ENCODE data around the gene UQCC2.

UQCC2 gene

DNA sequence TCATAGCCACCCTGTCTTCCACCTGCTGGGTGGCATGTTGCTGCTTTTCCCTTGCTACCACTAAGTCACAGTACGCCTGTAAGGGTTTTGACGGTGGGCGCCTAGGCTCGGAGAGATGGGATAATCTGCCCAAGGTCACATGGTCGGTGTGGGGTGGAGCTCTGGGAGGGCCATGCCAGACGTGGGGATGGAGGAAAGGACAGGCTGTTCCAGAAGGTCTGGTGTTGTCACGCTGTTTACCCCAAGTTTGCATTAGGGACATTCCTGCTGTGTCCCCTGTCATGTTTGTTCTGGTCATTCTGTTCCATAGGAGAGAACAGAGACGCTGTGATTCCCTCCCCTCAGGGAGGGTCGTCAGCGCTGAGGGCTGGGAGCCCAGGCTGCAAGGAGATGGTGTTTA lies 19.1 kb upstream of the UQCC2 start:
- H3K4me3 ChIP-seq (ENCODE audit: low read length): no peak overlapping the region
- no peak overlapping the region for H3K9ac ChIP-seq (ENCODE audit: low read length)
- H3K9me3 ChIP-seq (ENCODE audit: control insufficient read depth, low read length): no peaks in the 10 kb centered on the region
- H3K27me3 ChIP-seq (ENCODE audit: control insufficient read depth, insufficient read depth, low read length): no peaks in the 10 kb centered on the region
- H3K36me3 ChIP-seq (ENCODE audit: control insufficient read depth, insufficient read depth, low read length): no peaks in the 10 kb centered on the region
- no peaks in the 10 kb centered on the region for H3K4me1 ChIP-seq (ENCODE audit: control insufficient read depth, insufficient read depth, low read length)

DNA sequence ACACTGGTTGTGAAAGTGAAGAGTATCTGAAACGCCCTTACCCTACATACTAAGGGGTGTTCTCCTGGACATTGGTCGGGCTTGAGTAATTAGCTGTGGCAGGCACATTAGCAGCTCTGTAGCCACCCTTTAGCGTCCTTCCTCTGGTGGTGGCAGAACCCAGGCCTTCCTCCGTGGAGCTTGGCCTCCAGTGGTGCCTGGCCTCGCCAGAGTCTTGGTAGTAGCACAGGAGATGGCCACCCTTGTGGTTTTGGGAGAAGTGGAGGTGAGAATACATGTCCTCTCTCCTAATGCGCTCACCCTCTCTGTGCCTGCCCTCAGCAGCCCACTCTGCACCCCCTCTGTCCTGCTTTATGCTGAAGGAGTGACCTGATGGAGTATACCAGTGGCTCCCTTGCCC lies 17.6 kb upstream of the UQCC2 start:
- Histone ChIP-seq H3K27me3 (ENCODE audit: control insufficient read depth, insufficient read depth, low read length) (no peaks in the 10 kb centered on the region), H3K36me3 (ENCODE audit: control insufficient read depth, insufficient read depth, low read length) (no peaks in the 10 kb centered on the region), H3K9ac (ENCODE audit: low read length) (no peak overlapping the region)

DNA sequence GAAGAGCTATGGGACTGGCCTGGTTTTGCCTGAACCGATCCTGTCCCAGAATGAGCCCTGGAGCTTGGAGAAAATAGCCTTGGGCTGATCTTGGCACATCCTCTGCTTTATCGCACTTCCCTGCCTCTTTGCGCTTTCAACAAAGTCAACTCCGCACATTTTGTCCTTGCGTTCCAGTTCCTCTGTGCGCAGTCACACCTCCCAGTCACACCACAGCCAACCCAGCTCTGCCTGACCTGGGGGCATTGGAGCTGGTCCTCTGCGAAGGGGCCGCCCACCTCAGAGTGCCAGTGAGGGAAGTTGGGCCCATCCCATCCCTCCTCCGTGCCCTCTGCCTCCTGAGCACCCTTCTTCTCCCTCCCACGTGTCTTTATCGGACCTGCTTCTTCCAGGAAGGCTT lies 16.9 kb upstream of the UQCC2 start:
- peaks cover 4% of the 10 kb centered on the region for H3K4me1 ChIP-seq (ENCODE audit: control insufficient read depth, insufficient read depth, low read length)
- H3K27me3 ChIP-seq (ENCODE audit: control insufficient read depth, insufficient read depth, low read length): no peaks in the 10 kb centered on the region
- H3K4me3 ChIP-seq (ENCODE audit: low read length): no peak overlapping the region
- no peaks in the 10 kb centered on the region for H3K9me3 ChIP-seq (ENCODE audit: control insufficient read depth, low read length)
- H3K36me3 ChIP-seq (ENCODE audit: control insufficient read depth, insufficient read depth, low read length): no peaks in the 10 kb centered on the region
- no peak overlapping the region for H3K9ac ChIP-seq (ENCODE audit: low read length)

More for the DNA sequence above, 17.6 kb upstream of the UQCC2 start:
- Histone ChIP-seq H3K4me3 (ENCODE audit: low read length) (no peak overlapping the region), H3K9me3 (ENCODE audit: control insufficient read depth, low read length) (no peaks in the 10 kb centered on the region), H3K4me1 (ENCODE audit: control insufficient read depth, insufficient read depth, low read length) (no peaks in the 10 kb centered on the region)

DNA sequence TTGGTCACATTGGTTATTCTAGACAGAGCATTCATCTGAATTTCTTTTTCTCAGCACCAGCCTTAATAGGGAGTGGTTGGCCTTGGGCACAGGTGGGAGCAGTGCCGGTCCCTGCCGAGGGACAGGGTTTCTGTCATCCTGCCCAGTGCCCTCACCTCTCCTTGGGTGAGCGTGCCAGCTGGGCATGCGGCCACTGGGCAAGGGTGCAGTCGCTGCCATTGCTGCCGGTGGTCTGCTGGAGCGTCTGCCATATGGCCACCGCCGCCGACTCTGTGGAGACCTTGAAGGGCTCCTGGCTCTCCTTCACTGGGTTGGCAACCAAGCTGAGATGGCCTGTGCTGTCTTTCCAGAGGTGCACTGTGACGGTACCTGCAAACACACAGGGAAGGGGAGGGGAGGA lies 16.4 kb upstream of the UQCC2 start:
- Histone ChIP-seq H3K4me3 (ENCODE audit: low read length) (no peak overlapping the region), H3K4me1 (ENCODE audit: control insufficient read depth, insufficient read depth, low read length) (peaks cover 9% of the 10 kb centered on the region), H3K27me3 (ENCODE audit: control insufficient read depth, insufficient read depth, low read length) (no peaks in the 10 kb centered on the region), H3K9me3 (ENCODE audit: control insufficient read depth, low read length) (no peaks in the 10 kb centered on the region), H3K36me3 (ENCODE audit: control insufficient read depth, insufficient read depth, low read length) (no peaks in the 10 kb centered on the region), H3K9ac (ENCODE audit: low read length) (no peak overlapping the region)

DNA sequence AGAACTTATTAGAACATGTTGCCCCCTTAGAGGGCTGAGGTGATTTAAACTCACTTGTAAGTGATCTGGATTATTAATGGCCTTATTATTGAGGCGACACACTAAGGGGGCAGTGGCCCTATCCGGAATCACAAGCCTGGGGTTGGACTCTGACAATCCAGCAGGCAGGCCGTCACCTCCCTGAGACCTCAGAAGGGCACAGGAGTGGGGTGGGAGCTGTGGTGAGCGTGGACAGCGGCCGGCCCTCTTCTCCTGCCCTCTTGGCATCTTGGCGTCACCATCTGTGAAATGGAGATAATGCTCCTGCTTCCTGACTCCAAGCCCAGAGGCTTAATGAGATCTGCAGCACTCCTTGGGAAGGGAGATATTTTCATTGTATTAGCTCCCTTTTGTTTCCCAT lies 15.6 kb upstream of the UQCC2 start:
- Histone ChIP-seq H3K9ac (ENCODE audit: low read length) (no peak overlapping the region), H3K36me3 (ENCODE audit: control insufficient read depth, insufficient read depth, low read length) (no peaks in the 10 kb centered on the region), H3K4me1 (ENCODE audit: control insufficient read depth, insufficient read depth, low read length) (peaks cover 17% of the 10 kb centered on the region), H3K27me3 (ENCODE audit: control insufficient read depth, insufficient read depth, low read length) (no peaks in the 10 kb centered on the region), H3K9me3 (ENCODE audit: control insufficient read depth, low read length) (no peaks in the 10 kb centered on the region), H3K4me3 (ENCODE audit: low read length) (no peak overlapping the region)

DNA sequence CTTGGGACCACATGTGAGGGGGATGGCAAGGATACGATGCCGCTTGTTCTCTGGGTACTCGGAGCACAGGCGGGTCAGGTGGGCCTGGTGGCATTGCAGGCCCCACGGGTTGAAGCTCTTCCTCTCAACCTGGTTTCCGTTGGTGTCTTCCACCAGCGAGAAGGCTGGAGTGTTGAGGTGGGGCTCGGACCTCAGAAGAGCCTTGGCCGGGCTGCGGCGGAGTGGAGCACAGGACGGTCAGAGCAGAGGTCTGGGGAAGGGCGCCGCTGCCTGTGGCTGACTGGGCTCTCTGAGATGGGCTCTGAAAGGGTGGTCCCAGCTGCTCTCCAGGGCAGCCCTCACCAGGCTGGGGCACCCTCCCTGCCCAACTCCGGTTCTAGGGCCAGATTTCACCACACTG lies 15.2 kb upstream of the UQCC2 start:
- H3K9me3 ChIP-seq (ENCODE audit: control insufficient read depth, low read length): no peaks in the 10 kb centered on the region
- H3K36me3 ChIP-seq (ENCODE audit: control insufficient read depth, insufficient read depth, low read length): no peaks in the 10 kb centered on the region
- H3K4me3 ChIP-seq (ENCODE audit: low read length): no peak overlapping the region
- H3K4me1 ChIP-seq (ENCODE audit: control insufficient read depth, insufficient read depth, low read length): peaks cover 21% of the 10 kb centered on the region
- H3K9ac ChIP-seq (ENCODE audit: low read length): no peak overlapping the region
- H3K27me3 ChIP-seq (ENCODE audit: control insufficient read depth, insufficient read depth, low read length): no peaks in the 10 kb centered on the region

DNA sequence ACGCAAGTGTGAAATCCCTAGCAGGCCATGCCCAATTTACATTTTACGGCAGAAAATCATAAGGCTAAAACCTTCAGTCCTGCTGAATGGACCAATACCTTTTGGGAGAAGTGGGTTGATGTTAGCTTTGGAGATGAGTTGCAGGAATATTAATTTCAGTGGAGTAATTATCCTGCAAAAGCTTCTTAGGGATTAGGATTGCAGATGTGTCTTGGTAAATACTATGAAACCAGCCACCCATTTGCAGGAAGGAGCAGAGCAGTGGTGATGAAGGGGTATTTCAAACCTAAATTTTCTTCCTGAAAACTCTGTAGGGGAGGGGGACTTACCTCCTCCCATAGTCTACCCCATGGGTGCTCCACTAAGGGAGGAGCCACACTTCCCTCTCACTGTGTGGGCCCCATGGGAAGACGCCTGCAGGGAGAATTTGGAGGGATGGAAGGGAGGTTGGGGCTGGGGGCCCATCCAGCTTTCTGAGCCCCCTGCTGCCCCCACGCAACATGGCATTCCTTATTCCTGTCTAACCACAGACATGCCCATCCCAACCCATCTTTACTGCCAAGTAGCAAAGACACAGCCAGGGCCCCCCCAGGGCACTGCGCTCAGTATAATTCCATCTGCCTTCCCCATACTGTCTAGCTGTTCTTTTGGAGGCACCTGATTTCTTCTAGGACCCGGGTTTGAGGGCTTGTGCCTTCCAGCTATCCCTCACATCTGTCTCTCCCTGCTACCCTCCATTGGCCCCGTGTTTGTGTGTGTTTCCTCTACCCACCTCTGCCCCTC lies 14.6 kb upstream of the UQCC2 start:
- Histone ChIP-seq H3K4me1 (ENCODE audit: control insufficient read depth, insufficient read depth, low read length) (peaks cover 27% of the 10 kb centered on the region), H3K9ac (ENCODE audit: low read length) (no peak overlapping the region), H3K4me3 (ENCODE audit: low read length) (no peak overlapping the region), H3K36me3 (ENCODE audit: control insufficient read depth, insufficient read depth, low read length) (no peaks in the 10 kb centered on the region), H3K9me3 (ENCODE audit: control insufficient read depth, low read length) (no peaks in the 10 kb centered on the region), H3K27me3 (ENCODE audit: control insufficient read depth, insufficient read depth, low read length) (no peaks in the 10 kb centered on the region)

DNA sequence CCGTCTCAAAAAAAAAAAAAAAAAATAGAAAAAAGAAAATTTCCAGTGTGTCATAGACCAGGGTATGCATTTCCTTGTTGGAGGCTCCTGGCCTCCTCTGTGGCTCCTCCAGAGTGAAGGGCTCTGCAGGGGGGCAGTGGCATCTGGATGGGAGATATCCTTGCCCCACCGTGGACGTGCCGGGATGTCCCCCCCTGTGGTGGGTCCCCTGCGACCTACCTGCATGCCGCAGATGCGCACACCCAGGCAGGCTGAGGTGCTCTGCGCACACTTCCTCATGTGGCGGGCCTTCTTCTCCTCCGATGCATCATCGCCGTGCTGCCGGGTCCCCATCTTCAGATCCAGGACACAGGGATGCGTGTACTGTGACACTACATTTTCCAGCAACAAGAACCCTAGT lies 13.7 kb upstream of the UQCC2 start:
- no peaks in the 10 kb centered on the region for H3K36me3 ChIP-seq (ENCODE audit: control insufficient read depth, insufficient read depth, low read length)

DNA sequence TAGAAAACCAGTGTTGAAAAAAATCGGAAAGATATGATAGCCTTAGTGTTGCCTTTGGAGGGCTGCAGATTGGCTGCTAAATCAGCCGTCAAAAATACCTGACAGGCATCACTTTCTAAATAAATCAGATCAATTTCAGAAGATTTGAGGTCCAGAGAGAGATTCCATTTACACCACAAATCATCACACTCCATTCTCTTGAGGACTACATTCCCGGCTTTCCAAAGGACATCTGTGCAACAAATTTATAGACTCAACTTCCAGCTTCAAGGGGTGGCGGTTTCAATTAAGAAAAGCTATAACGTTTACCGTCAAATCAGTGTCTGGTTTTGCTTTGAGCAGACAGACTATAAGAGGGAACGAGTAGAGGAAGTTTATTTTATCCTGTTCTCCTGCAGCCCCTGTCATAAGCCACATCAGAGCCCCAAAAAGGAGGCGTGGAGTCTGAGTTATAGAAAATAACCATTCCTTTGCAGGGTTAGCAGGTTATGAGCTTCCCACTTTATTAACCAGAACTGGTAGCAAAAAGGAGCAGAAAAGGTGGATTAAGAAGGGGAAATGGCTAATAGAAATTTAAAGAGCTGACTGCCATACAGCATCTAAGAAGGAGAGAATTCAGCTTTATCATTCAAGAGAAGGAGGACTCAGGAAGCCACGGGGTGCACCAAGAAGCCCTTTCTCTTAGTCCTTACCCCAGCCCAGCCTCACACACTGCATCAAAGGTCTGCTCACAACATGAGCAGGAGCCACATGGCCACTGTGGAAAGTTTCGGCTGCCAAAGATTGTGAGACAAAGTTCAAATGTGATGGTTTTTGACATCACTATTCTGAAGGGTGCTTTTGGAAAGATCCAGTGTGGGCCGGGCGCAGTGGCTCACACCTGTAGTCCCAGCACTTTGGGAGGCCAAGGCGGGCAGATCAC lies 12.9 kb upstream of the UQCC2 start:
- H3K4me3 ChIP-seq (ENCODE audit: low read length): no peak overlapping the region
- no peak overlapping the region for H3K9ac ChIP-seq (ENCODE audit: low read length)
- H3K4me1 ChIP-seq (ENCODE audit: control insufficient read depth, insufficient read depth, low read length): peaks cover 41% of the 10 kb centered on the region
- no peaks in the 10 kb centered on the region for H3K27me3 ChIP-seq (ENCODE audit: control insufficient read depth, insufficient read depth, low read length)
- H3K9me3 ChIP-seq (ENCODE audit: control insufficient read depth, low read length): no peaks in the 10 kb centered on the region
- no peaks in the 10 kb centered on the region for H3K36me3 ChIP-seq (ENCODE audit: control insufficient read depth, insufficient read depth, low read length)

More for the DNA sequence above, 13.7 kb upstream of the UQCC2 start:
- no peaks in the 10 kb centered on the region for H3K27me3 ChIP-seq (ENCODE audit: control insufficient read depth, insufficient read depth, low read length)
- H3K9me3 ChIP-seq (ENCODE audit: control insufficient read depth, low read length): no peaks in the 10 kb centered on the region
- peaks cover 36% of the 10 kb centered on the region for H3K4me1 ChIP-seq (ENCODE audit: control insufficient read depth, insufficient read depth, low read length)
- no peak overlapping the region for H3K9ac ChIP-seq (ENCODE audit: low read length)
- H3K4me3 ChIP-seq (ENCODE audit: low read length): no peak overlapping the region

DNA sequence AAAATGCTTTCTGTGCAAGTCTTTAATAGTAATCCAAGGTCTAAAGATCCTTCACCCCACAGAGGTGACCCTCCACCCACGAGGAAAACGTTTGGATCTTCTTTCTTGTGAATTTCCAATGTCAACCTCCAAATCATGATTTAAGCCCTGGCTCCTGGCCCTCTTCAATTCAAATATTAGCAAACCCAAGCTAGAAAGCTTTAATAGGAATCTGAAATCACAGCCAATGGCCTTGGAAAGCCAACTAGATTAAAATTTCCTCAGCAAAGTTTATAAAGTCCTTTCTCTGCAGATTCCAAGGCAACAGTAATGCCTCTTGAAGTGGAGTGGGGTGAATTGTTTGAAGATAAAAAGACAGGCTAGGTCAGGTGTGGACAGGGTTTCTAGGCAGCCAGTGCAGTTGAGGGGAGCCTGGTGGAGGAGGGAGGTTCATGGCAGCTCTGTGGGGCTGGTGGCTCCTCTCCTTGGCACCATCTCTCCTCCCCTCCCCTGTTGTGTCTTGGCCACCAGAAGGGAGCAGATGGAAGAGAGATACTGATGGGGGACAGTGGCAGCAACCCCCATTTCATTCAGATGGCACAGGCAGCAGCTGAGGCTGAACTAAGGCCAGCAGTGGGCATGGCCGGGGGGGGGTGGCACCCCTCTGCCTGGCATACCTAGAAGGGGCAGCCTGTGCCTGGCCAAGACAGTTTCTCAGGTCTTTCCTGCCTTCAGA lies 12.0 kb upstream of the UQCC2 start:
- no peaks in the 10 kb centered on the region for H3K36me3 ChIP-seq (ENCODE audit: control insufficient read depth, insufficient read depth, low read length)
- H3K9ac ChIP-seq (ENCODE audit: low read length): no peak overlapping the region
- H3K4me1 ChIP-seq (ENCODE audit: control insufficient read depth, insufficient read depth, low read length): peaks cover 50% of the 10 kb centered on the region
- H3K9me3 ChIP-seq (ENCODE audit: control insufficient read depth, low read length): no peaks in the 10 kb centered on the region
- H3K27me3 ChIP-seq (ENCODE audit: control insufficient read depth, insufficient read depth, low read length): no peaks in the 10 kb centered on the region
- no peak overlapping the region for H3K4me3 ChIP-seq (ENCODE audit: low read length)

DNA sequence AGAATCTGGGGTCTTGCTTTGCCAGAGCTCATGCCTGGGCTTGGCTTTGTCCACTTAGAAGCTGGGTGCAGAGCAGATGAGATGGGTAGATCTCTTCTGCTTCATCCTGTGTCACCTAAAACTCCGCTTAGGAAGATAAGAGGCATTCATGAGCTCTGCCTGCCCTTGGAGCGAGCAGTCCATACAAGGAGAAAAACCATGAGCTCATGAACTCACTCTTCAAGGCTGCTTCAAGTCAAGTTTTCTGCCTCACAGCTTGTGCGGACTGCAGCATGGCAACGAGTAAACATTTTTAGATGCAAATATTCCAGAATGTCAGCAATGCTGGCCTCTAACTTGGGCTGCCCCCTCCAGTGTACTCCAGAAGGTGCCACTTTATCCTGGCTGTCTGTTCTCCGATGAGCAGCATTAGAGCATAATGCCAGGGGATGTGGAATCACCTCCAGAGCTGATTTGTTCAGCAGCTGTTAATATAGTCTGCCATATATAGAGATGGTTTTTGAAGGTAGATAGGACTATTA lies 10.7 kb upstream of the UQCC2 start:
- H3K9me3 ChIP-seq (ENCODE audit: control insufficient read depth, low read length): no peaks in the 10 kb centered on the region
- no peak overlapping the region for H3K4me3 ChIP-seq (ENCODE audit: low read length)
- H3K27me3 ChIP-seq (ENCODE audit: control insufficient read depth, insufficient read depth, low read length): no peaks in the 10 kb centered on the region
- no peaks in the 10 kb centered on the region for H3K36me3 ChIP-seq (ENCODE audit: control insufficient read depth, insufficient read depth, low read length)
- H3K9ac ChIP-seq (ENCODE audit: low read length): no peak overlapping the region
- H3K4me1 ChIP-seq (ENCODE audit: control insufficient read depth, insufficient read depth, low read length): peaks cover 63% of the 10 kb centered on the region

All from mucosa of stomach (tissue), 1 donor.